ENCODE results near the gene CIDEC. TPM values are rescaled to one million over a fixed set of nuclear protein-coding genes. Genes with fewer than 3 reads are reported as not detected.
"Not testable (repeated sequence)": the region's sequence is repeated elsewhere in the genome, so short reads cannot be mapped to it uniquely, and the experiment has no call there.

CIDEC gene
- total and polyA plus RNA-seq, 8 donors, result 0.63 to 21.4 (median 2.0) TPM; not detected in 2

- Histone ChIP-seq H3K27ac (no peak overlapping the region), H3K4me1 (no peaks in the 10 kb centered on the region), H3K9me3 (no peaks in the 10 kb centered on the region), H3K4me3 (no peak overlapping the region), H3K27me3 (no peaks in the 10 kb centered on the region), H3K36me3 (no peaks in the 10 kb centered on the region)
- no peak for TF ChIP-seq EP300 (IDR thresholded peaks at IDR 0.05)
- TF ChIP-seq POLR2A (IDR thresholded peaks at IDR 0.05), result no peak
- no peak for TF ChIP-seq POLR2AphosphoS5 (IDR thresholded peaks at IDR 0.05)
- TF ChIP-seq CTCF (IDR thresholded peaks at IDR 0.05), result no peak
- intact Hi-C loops (cut with DNase I; ENCODE audit: low total_unique reads), result no loop called here
- WGBS, 5 donors, result 84 to 90% (median 86%) methylated on average over 1 of the region's 1 CpG
- DNase-seq, result no peak
Observed at GRCh38 chr3:9881441-9881840, 1.4 kb upstream of the CIDEC start.

- TF ChIP-seq CTCF (IDR thresholded peaks at IDR 0.05) (no peak), POLR2AphosphoS5 (IDR thresholded peaks at IDR 0.05) (peak in 2 of 3 donors; percentile 56 to 58), POLR2A (IDR thresholded peaks at IDR 0.05) (no peak), EP300 (IDR thresholded peaks at IDR 0.05) (no peak)
- intact Hi-C loops (cut with DNase I; ENCODE audit: low total_unique reads), result no loop called here
- Histone ChIP-seq H3K36me3 (no peaks in the 10 kb centered on the region), H3K4me3 (no peak overlapping the region), H3K9me3 (no peaks in the 10 kb centered on the region), H3K27me3 (no peaks in the 10 kb centered on the region), H3K4me1 (no peaks in the 10 kb centered on the region), H3K27ac (peak overlapping the region in 2 of 5 donors; percentile 3 to 20)
- 51 to 76% (median 58%) methylated on average over 4 to 5 of the region's 5 CpGs for WGBS, 5 donors
- peak; percentile 59 to 74 for DNase-seq
Observed at GRCh38 chr3:9878700-9879099, 1.4 kb downstream of the CIDEC start.

- Histone ChIP-seq H3K27me3 (no peaks in the 10 kb centered on the region), H3K4me3 (no peak overlapping the region), H3K4me1 (no peaks in the 10 kb centered on the region), H3K9me3 (no peaks in the 10 kb centered on the region), H3K36me3 (no peaks in the 10 kb centered on the region), H3K27ac (no peak overlapping the region)
- TF ChIP-seq POLR2A (IDR thresholded peaks at IDR 0.05), result no peak
- no peak for TF ChIP-seq POLR2AphosphoS5 (IDR thresholded peaks at IDR 0.05)
- no peak for TF ChIP-seq CTCF (IDR thresholded peaks at IDR 0.05)
- no peak for TF ChIP-seq EP300 (IDR thresholded peaks at IDR 0.05)
- WGBS, 5 donors, result 68 to 91% (median 90%) methylated on average over 3 to 12 of the region's 12 CpGs
- no peak for DNase-seq
- intact Hi-C loops (cut with DNase I; ENCODE audit: low total_unique reads), result no loop called here
Observed at GRCh38 chr3:9876991-9877390, 3.1 kb downstream of the CIDEC start.

GRCh38 chr3:9876255-9876654, 3.8 kb downstream of the CIDEC start:
- H3K27ac ChIP-seq; DNase-seq; H3K27me3 ChIP-seq; intact Hi-C loops (cut with DNase I; ENCODE audit: low total_unique reads); H3K4me3 ChIP-seq; H3K36me3 ChIP-seq; H3K4me1 ChIP-seq; H3K9me3 ChIP-seq: not testable (repeated sequence)
- 82 to 94% (median 91%) methylated on average over 4 of the region's 4 CpGs for WGBS, 5 donors

GRCh38 chr3:9875448-9875847, 4.6 kb downstream of the CIDEC start:
- no peaks in the 10 kb centered on the region for H3K36me3 ChIP-seq
- no peaks in the 10 kb centered on the region for H3K9me3 ChIP-seq
- H3K27me3 ChIP-seq, result no peaks in the 10 kb centered on the region
- DNase-seq, result no peak
- TF ChIP-seq EP300 (IDR thresholded peaks at IDR 0.05) (no peak), POLR2AphosphoS5 (IDR thresholded peaks at IDR 0.05) (no peak), POLR2A (IDR thresholded peaks at IDR 0.05) (no peak), CTCF (IDR thresholded peaks at IDR 0.05) (no peak)
- intact Hi-C loops (cut with DNase I; ENCODE audit: low total_unique reads), result no loop called here
- H3K4me3 ChIP-seq, result no peak overlapping the region
- no peaks in the 10 kb centered on the region for H3K4me1 ChIP-seq
- H3K27ac ChIP-seq, result no peak overlapping the region

GRCh38 chr3:9872067-9872466, 8.0 kb downstream of the CIDEC start:
- intact Hi-C loops (cut with DNase I; ENCODE audit: low total_unique reads); H3K27ac ChIP-seq; H3K4me3 ChIP-seq; H3K4me1 ChIP-seq; H3K27me3 ChIP-seq; DNase-seq; H3K9me3 ChIP-seq; H3K36me3 ChIP-seq: not testable (repeated sequence)
- 95 to 97% (median 96%) methylated on average over 5 of the region's 5 CpGs for WGBS, 5 donors
